Nephron progenitor cell (in vitro differentiated cells): ENCODE data around the gene FGF12.

Source experiments
- DNase-seq: peaks from one replicate; pipeline ENCODE4 v3.0.0; 2021
- H3K27ac Mint-ChIP-seq: 2 replicates; pipeline ENCODE4 v1.8.0; 2021; ENCODE audit warnings: mild to moderate bottlenecking, moderate library complexity, mixed read lengths
- H3K27me3 Mint-ChIP-seq: 2 replicates; pipeline ENCODE4 v1.8.0; 2021; ENCODE audit warnings: mild to moderate bottlenecking, low read depth, mixed read lengths; ENCODE audit not compliant: poor library complexity
- H3K36me3 Mint-ChIP-seq: 2 replicates; pipeline ENCODE4 v1.8.0; 2021; ENCODE audit warnings: low read depth, mixed read lengths
- H3K4me1 Mint-ChIP-seq: 2 replicates; pipeline ENCODE4 v1.8.0; 2021; ENCODE audit warnings: mixed read lengths
- H3K4me3 Mint-ChIP-seq: 2 replicates; pipeline ENCODE4 v1.8.0; 2021; ENCODE audit warnings: mild to moderate bottlenecking, moderate library complexity, mixed read lengths
- H3K9me3 Mint-ChIP-seq: 2 replicates; pipeline ENCODE4 v1.8.0; 2021; ENCODE audit warnings: mild to moderate bottlenecking, moderate library complexity, mixed read lengths
- TF ChIP-seq, protein P1 (sequence below): fragments of 200-600 bp; sonication (generic); IDR thresholded peaks from 2 replicates; pipeline ENCODE4 v1.5.0; 2021; ENCODE audit warnings: antibody characterized with exemption

Gene FGF12

DNA sequence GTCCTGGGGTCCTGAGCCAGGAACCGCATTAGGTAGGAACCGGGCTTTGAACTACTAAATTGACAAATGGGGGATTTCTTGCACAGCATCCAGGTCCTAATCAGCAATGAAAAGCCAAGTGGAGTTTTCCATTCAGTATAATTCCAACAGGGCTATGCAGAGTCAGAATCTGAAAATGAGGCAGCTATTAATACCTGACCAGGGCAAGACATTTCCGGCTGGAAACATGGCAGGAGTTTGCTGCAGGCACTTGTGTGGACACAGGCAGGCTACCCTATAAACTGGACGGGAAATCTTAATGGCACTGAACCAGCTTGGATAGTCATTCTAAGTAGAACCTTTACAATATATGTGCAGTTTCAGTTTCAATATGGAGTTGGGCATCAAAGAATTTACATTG lies 553.1 kb downstream of the FGF12 start:
- no peaks in the 10 kb centered on the region for H3K9me3 Mint-ChIP-seq
- no peaks in the 10 kb centered on the region for H3K36me3 Mint-ChIP-seq
- H3K27ac Mint-ChIP-seq = no peak overlapping the region
- TF ChIP-seq, protein P1, sequence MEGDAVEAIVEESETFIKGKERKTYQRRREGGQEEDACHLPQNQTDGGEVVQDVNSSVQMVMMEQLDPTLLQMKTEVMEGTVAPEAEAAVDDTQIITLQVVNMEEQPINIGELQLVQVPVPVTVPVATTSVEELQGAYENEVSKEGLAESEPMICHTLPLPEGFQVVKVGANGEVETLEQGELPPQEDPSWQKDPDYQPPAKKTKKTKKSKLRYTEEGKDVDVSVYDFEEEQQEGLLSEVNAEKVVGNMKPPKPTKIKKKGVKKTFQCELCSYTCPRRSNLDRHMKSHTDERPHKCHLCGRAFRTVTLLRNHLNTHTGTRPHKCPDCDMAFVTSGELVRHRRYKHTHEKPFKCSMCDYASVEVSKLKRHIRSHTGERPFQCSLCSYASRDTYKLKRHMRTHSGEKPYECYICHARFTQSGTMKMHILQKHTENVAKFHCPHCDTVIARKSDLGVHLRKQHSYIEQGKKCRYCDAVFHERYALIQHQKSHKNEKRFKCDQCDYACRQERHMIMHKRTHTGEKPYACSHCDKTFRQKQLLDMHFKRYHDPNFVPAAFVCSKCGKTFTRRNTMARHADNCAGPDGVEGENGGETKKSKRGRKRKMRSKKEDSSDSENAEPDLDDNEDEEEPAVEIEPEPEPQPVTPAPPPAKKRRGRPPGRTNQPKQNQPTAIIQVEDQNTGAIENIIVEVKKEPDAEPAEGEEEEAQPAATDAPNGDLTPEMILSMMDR = no peak
- H3K4me1 Mint-ChIP-seq = no peaks in the 10 kb centered on the region
- no peak overlapping the region for H3K4me3 Mint-ChIP-seq
- no peak for DNase-seq
- H3K27me3 Mint-ChIP-seq = no peaks in the 10 kb centered on the region

DNA sequence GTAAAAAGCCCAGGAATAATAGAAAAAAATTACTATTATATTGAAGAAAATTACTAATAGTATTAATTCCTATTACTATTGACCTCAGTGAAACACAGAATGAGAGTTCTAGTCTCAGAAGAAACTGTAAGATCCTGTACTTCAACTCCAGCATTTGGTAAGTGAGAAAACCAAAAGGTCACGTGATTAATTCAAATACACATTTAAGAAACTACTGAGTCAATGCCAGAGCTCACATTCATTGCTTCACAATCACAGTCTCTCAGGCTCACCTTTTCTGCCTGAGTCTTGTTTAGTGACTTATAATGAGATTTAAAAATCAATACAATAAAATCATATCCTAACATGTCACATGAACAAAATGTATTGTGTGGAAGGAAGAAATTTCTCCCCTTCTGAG lies 556.1 kb downstream of the FGF12 start:
- Mint-ChIP-seq H3K36me3 (no peaks in the 10 kb centered on the region), H3K4me3 (no peak overlapping the region), H3K9me3 (no peaks in the 10 kb centered on the region), H3K27ac (no peak overlapping the region), H3K27me3 (no peaks in the 10 kb centered on the region), H3K4me1 (peaks cover 5% of the 10 kb centered on the region)
- DNase-seq = no peak
- TF ChIP-seq, protein P1 = no peak

DNA sequence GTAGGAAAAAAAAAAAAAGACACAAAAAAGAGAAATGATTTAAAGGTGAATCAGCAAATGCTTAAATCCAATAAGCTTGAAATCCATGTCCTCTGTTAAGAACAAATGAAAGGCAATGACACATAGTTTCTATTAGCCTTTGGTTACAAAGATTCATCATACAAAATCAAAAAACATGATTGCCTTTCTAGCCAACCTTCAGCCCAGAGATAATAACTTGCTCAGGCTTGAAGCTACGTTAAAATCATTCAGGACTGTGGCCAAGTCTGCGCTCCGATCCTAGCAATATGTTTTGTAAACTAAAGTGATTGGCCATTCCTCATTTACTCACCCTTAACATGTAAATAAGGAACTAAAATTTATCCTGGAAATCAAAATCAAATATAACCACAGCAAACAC lies 556.7 kb downstream of the FGF12 start:
- Mint-ChIP-seq H3K4me3 (no peak overlapping the region), H3K27me3 (no peaks in the 10 kb centered on the region), H3K36me3 (no peaks in the 10 kb centered on the region), H3K4me1 (peaks cover 5% of the 10 kb centered on the region), H3K27ac (no peak overlapping the region), H3K9me3 (no peaks in the 10 kb centered on the region)
- TF ChIP-seq, protein P1 = no peak
- DNase-seq = no peak

DNA sequence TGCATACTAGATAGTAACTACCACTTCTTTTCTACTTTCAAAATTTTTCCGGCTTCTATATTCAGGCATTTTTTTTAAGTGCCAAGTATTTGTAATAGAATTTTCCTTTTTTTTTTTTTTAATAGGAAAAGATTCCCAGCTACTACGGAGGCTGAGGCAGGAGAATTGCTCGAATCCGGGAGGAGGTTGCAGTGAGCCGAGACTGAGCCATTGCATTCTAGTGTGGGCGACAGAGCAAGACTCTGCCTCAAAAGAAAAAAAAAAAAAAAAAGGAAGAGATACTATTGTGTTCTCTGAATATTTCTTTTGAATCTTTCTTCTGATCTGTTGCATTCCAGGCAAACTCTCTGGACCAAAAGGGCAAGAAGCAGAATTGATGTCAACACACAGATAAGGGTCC lies 557.3 kb downstream of the FGF12 start:
- no peak overlapping the region for H3K27ac Mint-ChIP-seq
- no peaks in the 10 kb centered on the region for H3K27me3 Mint-ChIP-seq
- peaks cover 5% of the 10 kb centered on the region for H3K4me1 Mint-ChIP-seq
- H3K4me3 Mint-ChIP-seq = no peak overlapping the region
- no peak for DNase-seq
- no peaks in the 10 kb centered on the region for H3K36me3 Mint-ChIP-seq
- H3K9me3 Mint-ChIP-seq = no peaks in the 10 kb centered on the region
- TF ChIP-seq, protein P1 = no peak

DNA sequence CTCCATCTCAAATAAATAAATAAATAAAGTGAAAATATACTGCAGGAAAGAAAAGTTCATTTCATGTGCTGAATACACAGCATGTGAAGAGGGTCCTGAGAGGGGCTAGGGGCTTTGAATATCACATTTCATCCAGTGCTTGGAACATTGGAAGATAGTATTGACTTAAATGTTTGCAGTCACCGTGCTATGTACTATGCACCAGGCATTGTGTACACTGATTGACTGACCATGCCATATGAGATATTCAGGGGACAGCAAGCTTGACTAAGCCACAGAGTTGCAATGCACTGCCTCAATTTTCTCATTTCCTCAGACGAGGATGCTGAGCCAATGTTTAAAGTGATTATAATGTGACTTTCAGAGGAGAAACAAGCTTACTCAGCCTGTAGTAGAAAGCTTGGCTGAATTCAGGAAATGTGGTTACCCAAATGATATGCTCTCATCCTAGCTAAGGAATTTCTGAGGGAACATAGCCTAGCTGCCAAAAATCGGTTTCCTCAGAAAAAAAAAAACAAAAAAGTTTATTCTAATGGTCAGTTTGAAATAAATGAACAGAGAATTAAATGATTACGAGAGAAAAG lies 557.9 kb downstream of the FGF12 start:
- no peaks in the 10 kb centered on the region for H3K27me3 Mint-ChIP-seq
- H3K4me3 Mint-ChIP-seq = no peak overlapping the region
- H3K4me1 Mint-ChIP-seq = peaks cover 5% of the 10 kb centered on the region
- no peaks in the 10 kb centered on the region for H3K9me3 Mint-ChIP-seq
- DNase-seq = no peak
- TF ChIP-seq, protein P1 = no peak
- no peaks in the 10 kb centered on the region for H3K36me3 Mint-ChIP-seq
- H3K27ac Mint-ChIP-seq = no peak overlapping the region

DNA sequence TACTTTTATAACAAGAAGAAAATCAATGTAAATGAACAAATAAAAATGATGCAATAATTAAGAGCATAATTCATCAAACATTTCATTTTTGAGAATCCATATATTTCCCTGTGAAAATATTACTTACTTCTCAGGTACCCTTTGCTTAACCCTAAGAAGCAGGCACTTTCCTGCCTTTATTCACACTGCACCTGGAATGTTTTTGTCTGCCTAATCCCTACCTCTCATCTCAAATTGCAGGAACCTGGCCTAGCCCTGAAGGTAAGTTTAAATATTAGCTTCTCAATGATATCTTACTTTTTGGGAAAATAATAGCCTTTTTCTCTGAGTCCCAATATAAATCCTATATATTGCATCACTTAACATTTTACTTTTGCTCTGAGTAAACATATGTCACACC lies 559.1 kb downstream of the FGF12 start:
- TF ChIP-seq, protein P1 = no peak
- Mint-ChIP-seq H3K27me3 (no peaks in the 10 kb centered on the region), H3K4me3 (no peak overlapping the region), H3K27ac (no peak overlapping the region), H3K4me1 (peaks cover 5% of the 10 kb centered on the region), H3K9me3 (no peaks in the 10 kb centered on the region), H3K36me3 (no peaks in the 10 kb centered on the region)
- DNase-seq = no peak
